Ishikawa (cell line): Measurements from ENCODE around the gene TEX14.

Experiments used
- CEBPB ChIP-seq: IDR thresholded peaks from 2 replicates; pipeline ENCODE4 v1.6.1; 2012
- CREB1 ChIP-seq: IDR thresholded peaks from 2 replicates; pipeline ENCODE4 v1.6.1; 2012; ENCODE audit warnings: low read depth
- EGR1 ChIP-seq: IDR thresholded peaks from 2 replicates; pipeline ENCODE4 v1.6.1; 2012
- EP300 ChIP-seq: IDR thresholded peaks from 2 replicates; pipeline ENCODE4 v1.6.1; 2012; ENCODE audit warnings: borderline replicate concordance
- FOXM1 ChIP-seq: IDR thresholded peaks from 2 replicates; pipeline ENCODE4 v1.6.1; 2012; ENCODE audit warnings: low read depth, borderline replicate concordance
- MAX ChIP-seq: IDR thresholded peaks from 2 replicates; pipeline ENCODE4 v1.6.1; 2012
- NFIC ChIP-seq: IDR thresholded peaks from 2 replicates; pipeline ENCODE4 v1.6.1; 2012
- RAD21 ChIP-seq: IDR thresholded peaks from 2 replicates; pipeline ENCODE4 v1.6.1; 2012; ENCODE audit warnings: low read depth
- REST ChIP-seq: IDR thresholded peaks from 2 replicates; pipeline ENCODE4 v1.6.1; 2012; ENCODE audit warnings: low read depth, mild to moderate bottlenecking
- TAF1 ChIP-seq: IDR thresholded peaks from 2 replicates; pipeline ENCODE4 v1.6.1; 2012; ENCODE audit warnings: low read depth, mild to moderate bottlenecking
- TCF12 ChIP-seq: IDR thresholded peaks from 2 replicates; pipeline ENCODE4 v1.6.1; 2012; ENCODE audit warnings: low read depth
- TEAD4 ChIP-seq: IDR thresholded peaks from 2 replicates; pipeline ENCODE4 v1.6.1; 2012
- USF1 ChIP-seq: IDR thresholded peaks from 2 replicates; pipeline ENCODE4 v1.6.1; 2012
- YY1 ChIP-seq: IDR thresholded peaks from 2 replicates; pipeline ENCODE4 v1.6.1; 2012; ENCODE audit warnings: low read depth
- ZBTB7A ChIP-seq: IDR thresholded peaks from 2 replicates; pipeline ENCODE4 v1.6.1; 2012; ENCODE audit warnings: low read depth

Gene TEX14

GRCh38 chr17:58520843-58521430, 170.9 kb downstream of the TEX14 start:
- TF ChIP-seq NFIC (no peak), RAD21 (no peak), YY1 (no peak), CREB1 (no peak), ZBTB7A (no peak), REST (no peak), FOXM1 (no peak), CEBPB (no peak), TEAD4 (no peak), EGR1 (no peak), EP300 (no peak)

- TF ChIP-seq ZBTB7A (no peak), TEAD4 (0 out of 2 replicates have a peak, but pooled peaks have one; percentile 12), EGR1 (peak; percentile 78), RAD21 (no peak), CREB1 (peak; percentile 79), REST (no peak), USF1 (no peak; the same call in 1 of the 2 replicates), YY1 (peak; percentile 53)
Observed at GRCh38 chr17:58517928-58518609, 173.8 kb downstream of the TEX14 start.

GRCh38 chr17:58517378-58517927, 174.4 kb downstream of the TEX14 start:
- TF ChIP-seq FOXM1, result no peak
- TF ChIP-seq ZBTB7A, result 0 out of 2 replicates have a peak, but pooled peaks have one; percentile 50
- 0 out of 2 replicates have a peak, but pooled peaks have one; percentile 18 for TF ChIP-seq TEAD4
- TF ChIP-seq USF1, result no peak
- TF ChIP-seq EP300, result 0 out of 2 replicates have a peak, but pooled peaks have one; percentile 24
- TF ChIP-seq TAF1, result no peak
- peak; percentile 65; the same call in 1 of the 2 replicates for TF ChIP-seq TCF12
- TF ChIP-seq REST, result no peak
- TF ChIP-seq NFIC, result peak; percentile 35; the same call in 1 of the 2 replicates
- no peak for TF ChIP-seq CEBPB
- TF ChIP-seq CREB1, result no peak
- no peak for TF ChIP-seq YY1
- no peak for TF ChIP-seq EGR1
- TF ChIP-seq MAX, result peak; percentile 13
- TF ChIP-seq RAD21, result no peak
